ENCODE measurements around the gene MTA3.

- TF ChIP-seq POLR2AphosphoS5 (IDR thresholded peaks at IDR 0.05; ENCODE audit: insufficient read depth, low read depth, low read length) (no peak), CTCF (IDR thresholded peaks at IDR 0.05; ENCODE audit: extremely low read depth in 1 of 2, insufficient read depth in 1 of 2, low read depth in 1 of 2, low read length in 2 of 2) (no peak), EZH2 (IDR thresholded peaks at IDR 0.05; ENCODE audit: borderline replicate concordance, low read depth, low read length, severe bottlenecking) (no peak)
These were observed 158.2 kb downstream of the MTA3 start for GRCh38 chr2:42726680-42727079.

Data from endothelial cell of umbilical vein (primary cell).